H4 (cell line): ENCODE results near the gene ZEB2. TPM values are rescaled to one million over a fixed set of nuclear protein-coding genes. Genes with fewer than 3 reads are reported as not detected.
"Not testable (repeated sequence)": the region's sequence is repeated elsewhere in the genome, so short reads cannot be mapped to it uniquely, and the experiment has no call there.

Experiments
- DNase-seq: peaks from one replicate; pipeline ENCODE4 v3.0.0-alpha.2; 2015; ENCODE audit warnings: low spot score
- total RNA-seq: library from RNA; depleted of rRNA; stranded (reverse); fragments of >200 nt; shearing (Covaris generic); gene quantifications from 2 replicates; pipeline ENCODE4 v1.2.3, GENCODE V29; 2014

ZEB2 gene
- total RNA-seq, 1 experiment from 2014 or later, result 17.0 TPM

- DNase-seq, result no peak
Observed at GRCh38 chr2:144385381-144385780, 134.5 kb downstream of the ZEB2 start.

GRCh38 chr2:144383571-144384100, 136.3 kb downstream of the ZEB2 start:
- DNase-seq, result no peak

GRCh38 chr2:144382849-144383248, 137.1 kb downstream of the ZEB2 start:
- DNase-seq, result no peak

GRCh38 chr2:144381716-144382115, 138.2 kb downstream of the ZEB2 start:
- DNase-seq, result no peak

GRCh38 chr2:144379851-144380311, 140.0 kb downstream of the ZEB2 start:
- DNase-seq, result no peak

- no peak for DNase-seq
Observed at GRCh38 chr2:144378551-144378950, 141.4 kb downstream of the ZEB2 start.

- DNase-seq, result no peak
Observed at GRCh38 chr2:144377914-144378313, 142.0 kb downstream of the ZEB2 start.

GRCh38 chr2:144376926-144377325, 143.0 kb downstream of the ZEB2 start:
- DNase-seq, result no peak

- DNase-seq, result no peak
Observed at GRCh38 chr2:144376460-144376859, 143.5 kb downstream of the ZEB2 start.

- DNase-seq, result no peak
Observed at GRCh38 chr2:144374163-144374661, 145.7 kb downstream of the ZEB2 start.

- no peak for DNase-seq
Observed at GRCh38 chr2:144372410-144373080, 147.4 kb downstream of the ZEB2 start.

- peak; percentile 51 for DNase-seq
Observed at GRCh38 chr2:144370937-144371584, 148.9 kb downstream of the ZEB2 start.

- DNase-seq, result no peak
Observed at GRCh38 chr2:144369416-144369815, 150.5 kb downstream of the ZEB2 start.

- no peak for DNase-seq
Observed at GRCh38 chr2:144366825-144367429, 153.0 kb downstream of the ZEB2 start.

- DNase-seq, result peak; percentile 31
Observed at GRCh38 chr2:144364944-144365738, 154.8 kb downstream of the ZEB2 start.

- not testable (repeated sequence) for DNase-seq
Observed at GRCh38 chr2:144364247-144364646, 155.7 kb downstream of the ZEB2 start.

GRCh38 chr2:144362401-144362800, 157.5 kb downstream of the ZEB2 start:
- DNase-seq, result no peak

GRCh38 chr2:144361742-144362141, 158.2 kb downstream of the ZEB2 start:
- no peak for DNase-seq

- DNase-seq, result no peak
Observed at GRCh38 chr2:144359684-144360083, 160.2 kb downstream of the ZEB2 start.

GRCh38 chr2:144358979-144359541, 160.9 kb downstream of the ZEB2 start:
- no peak for DNase-seq

GRCh38 chr2:144358374-144358964, 161.4 kb downstream of the ZEB2 start:
- no peak for DNase-seq
